Uterus (tissue), 2 donors: ENCODE measurements around the gene SPOCK1.

Source experiments
- CTCF ChIP-seq, 4 experiments: fragments of 200-600 bp in 2 of 4; fragments of 450-650 bp in 2 of 4; sonication (generic) in 2 of 4; IDR thresholded peaks; one replicate each; pipeline ENCODE4 v1.5.1; 2016 to 2019; ENCODE audit warnings: antibody characterized with exemption in 4 of 4, mild to moderate bottlenecking in 2 of 4, moderate library complexity in 1 of 4
- POLR2A ChIP-seq, 2 donors: fragments of 450-650 bp; IDR thresholded peaks; one replicate each; pipeline ENCODE4 v1.6.1; 2016; ENCODE audit warnings: antibody characterized with exemption in 2 of 2, mild to moderate bottlenecking in 1 of 2, moderate library complexity in 1 of 2

GRCh38 chr5:137446151-137446550 is 53.0 kb downstream of the SPOCK1 start:
- TF ChIP-seq POLR2A (IDR thresholded peaks at IDR 0.05) (no peak), CTCF (IDR thresholded peaks at IDR 0.05) (no peak)
